GM23248 (cell line): ENCODE results near the gene MYL4.
"Not testable (repeated sequence)": the region's sequence is repeated elsewhere in the genome, so short reads cannot be mapped to it uniquely, and the experiment has no call there.

Experiments used
- EZH2 ChIP-seq: fragments of 200-600 bp; sonication (generic); IDR thresholded peaks from 2 replicates; pipeline ENCODE4 v1.6.1; 2018; ENCODE audit warnings: antibody characterized with exemption, mild to moderate bottlenecking; ENCODE audit not compliant: insufficient read depth, poor library complexity, severe bottlenecking
- EZH2phosphoT487 ChIP-seq: fragments of 200-600 bp; sonication (generic); IDR thresholded peaks from 2 replicates; pipeline ENCODE4 v1.6.1; 2018; ENCODE audit warnings: antibody characterized with exemption, moderate library complexity, mild to moderate bottlenecking, low read depth; ENCODE audit not compliant: insufficient read depth

GRCh38 chr17:47174823-47175222, 34.3 kb upstream of the MYL4 start:
- not testable (repeated sequence) for TF ChIP-seq EZH2, EZH2phosphoT487
